ENCODE data around the gene DPYSL4. TPM values are rescaled to one million over a fixed set of nuclear protein-coding genes. Genes with fewer than 3 reads are reported as not detected.

Gene DPYSL4
- total and polyA plus RNA-seq, 2 of the 13 experiments (the other 11 are each of a cell fraction or from before 2014, with no cell fraction given) = 0.84 to 1.2 TPM

GRCh38 chr10:132193907-132194552 lies 7.3 kb downstream of the DPYSL4 start (continued):
- peak; percentile 43; the same call in 1 of the 2 replicates for TF ChIP-seq ARHGAP35 (CRISPR knock-in tag; IDR thresholded peaks at IDR 0.05; ENCODE audit: borderline replicate concordance)
- 0 out of 2 replicates have a peak, but pooled peaks have one; percentile 35 for TF ChIP-seq MEIS2 (CRISPR knock-in tag; IDR thresholded peaks at IDR 0.05)
- TF ChIP-seq, protein P1, sequence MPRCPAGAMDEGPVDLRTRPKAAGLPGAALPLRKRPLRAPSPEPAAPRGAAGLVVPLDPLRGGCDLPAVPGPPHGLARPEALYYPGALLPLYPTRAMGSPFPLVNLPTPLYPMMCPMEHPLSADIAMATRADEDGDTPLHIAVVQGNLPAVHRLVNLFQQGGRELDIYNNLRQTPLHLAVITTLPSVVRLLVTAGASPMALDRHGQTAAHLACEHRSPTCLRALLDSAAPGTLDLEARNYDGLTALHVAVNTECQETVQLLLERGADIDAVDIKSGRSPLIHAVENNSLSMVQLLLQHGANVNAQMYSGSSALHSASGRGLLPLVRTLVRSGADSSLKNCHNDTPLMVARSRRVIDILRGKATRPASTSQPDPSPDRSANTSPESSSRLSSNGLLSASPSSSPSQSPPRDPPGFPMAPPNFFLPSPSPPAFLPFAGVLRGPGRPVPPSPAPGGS (CRISPR knock-in tag; IDR thresholded peaks at IDR 0.05) = peak; percentile 29; the same call in 1 of the 2 replicates
- TF ChIP-seq ZFP36L2 (CRISPR knock-in tag; IDR thresholded peaks at IDR 0.05) = 0 out of 2 replicates have a peak, but pooled peaks have one; percentile 75
- TF ChIP-seq ZNF572 (CRISPR knock-in tag; IDR thresholded peaks at IDR 0.05) = no peak
- TF ChIP-seq EHMT2 (IDR thresholded peaks at IDR 0.05; ENCODE audit: borderline replicate concordance, low read depth, low read length) = peak; percentile 79
- TF ChIP-seq ZFP36L1 (CRISPR knock-in tag; IDR thresholded peaks at IDR 0.05) = 0 out of 2 replicates have a peak, but pooled peaks have one; percentile 38
- TF ChIP-seq ZNF501 (CRISPR knock-in tag; IDR thresholded peaks at IDR 0.05) = no peak
- TF ChIP-seq, protein P2, sequence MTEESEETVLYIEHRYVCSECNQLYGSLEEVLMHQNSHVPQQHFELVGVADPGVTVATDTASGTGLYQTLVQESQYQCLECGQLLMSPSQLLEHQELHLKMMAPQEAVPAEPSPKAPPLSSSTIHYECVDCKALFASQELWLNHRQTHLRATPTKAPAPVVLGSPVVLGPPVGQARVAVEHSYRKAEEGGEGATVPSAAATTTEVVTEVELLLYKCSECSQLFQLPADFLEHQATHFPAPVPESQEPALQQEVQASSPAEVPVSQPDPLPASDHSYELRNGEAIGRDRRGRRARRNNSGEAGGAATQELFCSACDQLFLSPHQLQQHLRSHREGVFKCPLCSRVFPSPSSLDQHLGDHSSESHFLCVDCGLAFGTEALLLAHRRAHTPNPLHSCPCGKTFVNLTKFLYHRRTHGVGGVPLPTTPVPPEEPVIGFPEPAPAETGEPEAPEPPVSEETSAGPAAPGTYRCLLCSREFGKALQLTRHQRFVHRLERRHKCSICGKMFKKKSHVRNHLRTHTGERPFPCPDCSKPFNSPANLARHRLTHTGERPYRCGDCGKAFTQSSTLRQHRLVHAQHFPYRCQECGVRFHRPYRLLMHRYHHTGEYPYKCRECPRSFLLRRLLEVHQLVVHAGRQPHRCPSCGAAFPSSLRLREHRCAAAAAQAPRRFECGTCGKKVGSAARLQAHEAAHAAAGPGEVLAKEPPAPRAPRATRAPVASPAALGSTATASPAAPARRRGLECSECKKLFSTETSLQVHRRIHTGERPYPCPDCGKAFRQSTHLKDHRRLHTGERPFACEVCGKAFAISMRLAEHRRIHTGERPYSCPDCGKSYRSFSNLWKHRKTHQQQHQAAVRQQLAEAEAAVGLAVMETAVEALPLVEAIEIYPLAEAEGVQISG (CRISPR knock-in tag; IDR thresholded peaks at IDR 0.05) = 0 out of 2 replicates have a peak, but pooled peaks have one; percentile 45
- peak; percentile 86 for TF ChIP-seq TSC22D2 (CRISPR knock-in tag; IDR thresholded peaks at IDR 0.05; ENCODE audit: borderline replicate concordance)
- no peak for TF ChIP-seq HDAC6 (IDR thresholded peaks at IDR 0.05; ENCODE audit: low read depth, low read length)
- 0 out of 2 replicates have a peak, but pooled peaks have one; percentile 53 for TF ChIP-seq ZNF546 (CRISPR knock-in tag; conservative IDR thresholded peaks at IDR 0.05)
- no peak for TF ChIP-seq CBX2 (IDR thresholded peaks at IDR 0.05; ENCODE audit: low read depth, low read length)
- TF ChIP-seq CBX2 (CRISPR knock-in tag; IDR thresholded peaks at IDR 0.05; ENCODE audit: low read depth) = no peak
- peak; percentile 43; the same call in 1 of the 2 replicates for TF ChIP-seq ZMAT3 (CRISPR knock-in tag; conservative IDR thresholded peaks at IDR 0.05)
- no peak for TF ChIP-seq PRPF4 (IDR thresholded peaks at IDR 0.05; ENCODE audit: low read depth, low read length, poor library complexity, severe bottlenecking)
- TF ChIP-seq ZNF317 (CRISPR knock-in tag; IDR thresholded peaks at IDR 0.05) = no peak
- TF ChIP-seq ZMAT5 (CRISPR knock-in tag; IDR thresholded peaks at IDR 0.05; ENCODE audit: borderline replicate concordance, low read depth) = no peak
- 0 out of 2 replicates have a peak, but pooled peaks have one; percentile 53 for TF ChIP-seq ZNF446 (CRISPR knock-in tag; IDR thresholded peaks at IDR 0.05)
- 0 out of 2 replicates have a peak, but pooled peaks have one; percentile 54 for TF ChIP-seq BORCS8-MEF2B (CRISPR knock-in tag; IDR thresholded peaks at IDR 0.05)
- no peak for TF ChIP-seq THYN1 (CRISPR knock-in tag; IDR thresholded peaks at IDR 0.05; ENCODE audit: borderline replicate concordance, low read depth)
- TF ChIP-seq ZNF10 (CRISPR knock-in tag; IDR thresholded peaks at IDR 0.05; ENCODE audit: borderline replicate concordance, low read depth) = no peak
- no peak for TF ChIP-seq ZNF234 (CRISPR knock-in tag; conservative IDR thresholded peaks at IDR 0.05)
- TF ChIP-seq ZNF274 (CRISPR knock-in tag; IDR thresholded peaks at IDR 0.05) = no peak; the same call in 1 of the 2 replicates
